Stomach (tissue), 4 donors: Measurements from ENCODE around the gene SCFD2.

Experiments used
- CTCF ChIP-seq, 7 experiments: fragments of 450-650 bp in 4 of 7; fragments of 200-600 bp in 3 of 7; sonication (generic) in 3 of 7; IDR thresholded peaks; one replicate each; pipeline ENCODE4 v1.5.1; 2016 to 2019; ENCODE audit warnings: antibody characterized with exemption in 7 of 7, control low read depth in 2 of 7, mild to moderate bottlenecking in 1 of 7
- POLR2A ChIP-seq, 4 donors: fragments of 450-650 bp; IDR thresholded peaks; one replicate each; pipeline ENCODE4 v1.6.1; 2016; ENCODE audit warnings: antibody characterized with exemption in 4 of 4, control low read depth in 2 of 4, mild to moderate bottlenecking in 1 of 4, moderate library complexity in 1 of 4
- POLR2AphosphoS5 ChIP-seq, 3 donors: sonication (generic); formaldehyde crosslinking; IDR thresholded peaks; one replicate each; pipeline ENCODE4 v1.6.1; 2016; ENCODE audit warnings: antibody characterized with exemption in 3 of 3

GRCh38 chr4:53197772-53198142 lies 168.1 kb downstream of the SCFD2 start:
- no peak for TF ChIP-seq CTCF (IDR thresholded peaks at IDR 0.05)
- TF ChIP-seq POLR2AphosphoS5 (IDR thresholded peaks at IDR 0.05), result no peak
- no peak for TF ChIP-seq POLR2A (IDR thresholded peaks at IDR 0.05)
